ENCODE data around the gene HLA-DQA2. TPM values are rescaled to one million over a fixed set of nuclear protein-coding genes. Genes with fewer than 3 reads are reported as not detected.
"Not testable (repeated sequence)": the region's sequence is repeated elsewhere in the genome, so short reads cannot be mapped to it uniquely, and the experiment has no call there.

HLA-DQA2 gene
- polyA plus RNA-seq, 1 donor from 2014 or later: not detected

DNA sequence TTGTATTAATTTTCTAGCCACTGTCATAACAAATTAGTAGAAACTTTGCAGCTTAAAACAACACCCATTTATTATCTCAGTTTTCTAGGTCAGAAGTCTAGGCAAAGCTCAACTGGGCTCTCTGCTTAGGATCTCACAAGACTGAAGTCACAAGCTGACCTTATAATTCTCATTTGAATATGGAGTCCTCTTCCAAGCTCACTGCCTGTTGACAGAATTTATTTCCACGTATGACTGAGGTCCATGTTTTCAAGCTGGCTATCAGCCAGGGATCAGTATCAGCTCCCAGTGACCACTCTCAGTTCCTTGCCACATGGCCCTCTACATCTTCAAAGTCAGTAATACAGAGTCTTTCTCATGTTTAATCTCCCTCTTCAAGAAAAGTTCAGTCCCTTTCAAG, 33.9 kb downstream of the HLA-DQA2 start:
- H3K9ac ChIP-seq (ENCODE audit: low read length): no peak overlapping the region
- H3K27ac ChIP-seq (ENCODE audit: low read length): no peak overlapping the region
- H2AFZ ChIP-seq (ENCODE audit: low read depth, low read length): no peak overlapping the region
- no peak for TF ChIP-seq SMC3 (conservative IDR thresholded peaks at IDR 0.05; ENCODE audit: poor library complexity)
- TF ChIP-seq POLR2AphosphoS5 (IDR thresholded peaks at IDR 0.05): no peak
- no peak for TF ChIP-seq MXI1 (conservative IDR thresholded peaks at IDR 0.05; ENCODE audit: poor library complexity, severe bottlenecking)
- no peak for TF ChIP-seq EP300 (conservative IDR thresholded peaks at IDR 0.05; ENCODE audit: poor library complexity, severe bottlenecking)
- TF ChIP-seq CTCF (IDR thresholded peaks at IDR 0.05; ENCODE audit: poor library complexity, severe bottlenecking): no peak
- TF ChIP-seq EZH2 (IDR thresholded peaks at IDR 0.05; ENCODE audit: borderline replicate concordance, insufficient read depth, low read length, poor library complexity, severe bottlenecking): no peak
- TF ChIP-seq, protein P1, sequence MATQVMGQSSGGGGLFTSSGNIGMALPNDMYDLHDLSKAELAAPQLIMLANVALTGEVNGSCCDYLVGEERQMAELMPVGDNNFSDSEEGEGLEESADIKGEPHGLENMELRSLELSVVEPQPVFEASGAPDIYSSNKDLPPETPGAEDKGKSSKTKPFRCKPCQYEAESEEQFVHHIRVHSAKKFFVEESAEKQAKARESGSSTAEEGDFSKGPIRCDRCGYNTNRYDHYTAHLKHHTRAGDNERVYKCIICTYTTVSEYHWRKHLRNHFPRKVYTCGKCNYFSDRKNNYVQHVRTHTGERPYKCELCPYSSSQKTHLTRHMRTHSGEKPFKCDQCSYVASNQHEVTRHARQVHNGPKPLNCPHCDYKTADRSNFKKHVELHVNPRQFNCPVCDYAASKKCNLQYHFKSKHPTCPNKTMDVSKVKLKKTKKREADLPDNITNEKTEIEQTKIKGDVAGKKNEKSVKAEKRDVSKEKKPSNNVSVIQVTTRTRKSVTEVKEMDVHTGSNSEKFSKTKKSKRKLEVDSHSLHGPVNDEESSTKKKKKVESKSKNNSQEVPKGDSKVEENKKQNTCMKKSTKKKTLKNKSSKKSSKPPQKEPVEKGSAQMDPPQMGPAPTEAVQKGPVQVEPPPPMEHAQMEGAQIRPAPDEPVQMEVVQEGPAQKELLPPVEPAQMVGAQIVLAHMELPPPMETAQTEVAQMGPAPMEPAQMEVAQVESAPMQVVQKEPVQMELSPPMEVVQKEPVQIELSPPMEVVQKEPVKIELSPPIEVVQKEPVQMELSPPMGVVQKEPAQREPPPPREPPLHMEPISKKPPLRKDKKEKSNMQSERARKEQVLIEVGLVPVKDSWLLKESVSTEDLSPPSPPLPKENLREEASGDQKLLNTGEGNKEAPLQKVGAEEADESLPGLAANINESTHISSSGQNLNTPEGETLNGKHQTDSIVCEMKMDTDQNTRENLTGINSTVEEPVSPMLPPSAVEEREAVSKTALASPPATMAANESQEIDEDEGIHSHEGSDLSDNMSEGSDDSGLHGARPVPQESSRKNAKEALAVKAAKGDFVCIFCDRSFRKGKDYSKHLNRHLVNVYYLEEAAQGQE (IDR thresholded peaks at IDR 0.05; ENCODE audit: borderline replicate concordance): no peak
- TF ChIP-seq TAF1 (IDR thresholded peaks at IDR 0.05; ENCODE audit: low read depth): no peak
- TF ChIP-seq RAD21 (conservative IDR thresholded peaks at IDR 0.05): no peak
- no peaks in the 10 kb centered on the region for H3K9me3 ChIP-seq (ENCODE audit: low read length)
- no peaks in the 10 kb centered on the region for H3K79me2 ChIP-seq (replicated peaks; ENCODE audit: insufficient read depth, low read length)
- no peaks in the 10 kb centered on the region for H3K36me3 ChIP-seq (ENCODE audit: insufficient read depth, low read length)
- H3K27me3 ChIP-seq (ENCODE audit: insufficient read depth, low read depth, low read length): no peaks in the 10 kb centered on the region
- no peaks in the 10 kb centered on the region for H3F3A ChIP-seq (ENCODE audit: insufficient read depth, low read length, poor library complexity, severe bottlenecking)
- no peak overlapping the region for H3K4me3 ChIP-seq (ENCODE audit: low read length)
- H3K9me2 ChIP-seq (ENCODE audit: insufficient read depth, low read length): no peaks in the 10 kb centered on the region
- H3K4me2 ChIP-seq (ENCODE audit: low read length): no peak overlapping the region
- H4K20me1 ChIP-seq (ENCODE audit: insufficient read depth): no peaks in the 10 kb centered on the region

DNA sequence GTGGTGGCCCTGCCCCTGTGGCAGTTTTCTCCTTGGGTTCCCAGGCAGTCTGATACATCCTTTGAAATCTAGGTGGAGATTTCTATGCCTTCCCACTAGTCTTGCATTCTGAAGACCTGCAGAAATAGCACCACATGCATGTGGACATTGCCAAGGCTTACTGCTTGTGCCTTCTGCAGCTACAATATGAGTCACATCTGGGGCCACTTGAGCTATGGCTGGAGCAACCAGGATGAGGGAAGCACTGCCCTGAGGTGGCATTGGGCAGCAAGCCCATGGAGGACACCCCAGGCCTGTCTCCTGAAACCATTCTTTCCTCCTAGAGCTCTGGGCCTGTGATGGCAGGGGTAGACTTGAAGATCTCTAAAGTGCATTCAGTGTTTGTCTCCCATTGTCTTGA, 37.8 kb downstream of the HLA-DQA2 start:
- Histone ChIP-seq H3K9me2 (ENCODE audit: insufficient read depth, low read length) (no peaks in the 10 kb centered on the region), H3K27me3 (ENCODE audit: insufficient read depth, low read depth, low read length) (no peaks in the 10 kb centered on the region), H3K9me3 (ENCODE audit: low read length) (no peaks in the 10 kb centered on the region), H3K27ac (ENCODE audit: low read length) (no peak overlapping the region), H3K4me3 (ENCODE audit: low read length) (no peak overlapping the region), H2AFZ (ENCODE audit: low read depth, low read length) (no peak overlapping the region), H3F3A (ENCODE audit: insufficient read depth, low read length, poor library complexity, severe bottlenecking) (no peaks in the 10 kb centered on the region), H4K20me1 (ENCODE audit: insufficient read depth) (no peaks in the 10 kb centered on the region), H3K9ac (ENCODE audit: low read length) (no peak overlapping the region), H3K79me2 (replicated peaks; ENCODE audit: insufficient read depth, low read length) (no peaks in the 10 kb centered on the region), H3K36me3 (ENCODE audit: insufficient read depth, low read length) (no peaks in the 10 kb centered on the region), H3K4me2 (ENCODE audit: low read length) (no peak overlapping the region)
- TF ChIP-seq EZH2 (IDR thresholded peaks at IDR 0.05; ENCODE audit: borderline replicate concordance, insufficient read depth, low read length, poor library complexity, severe bottlenecking): no peak

DNA sequence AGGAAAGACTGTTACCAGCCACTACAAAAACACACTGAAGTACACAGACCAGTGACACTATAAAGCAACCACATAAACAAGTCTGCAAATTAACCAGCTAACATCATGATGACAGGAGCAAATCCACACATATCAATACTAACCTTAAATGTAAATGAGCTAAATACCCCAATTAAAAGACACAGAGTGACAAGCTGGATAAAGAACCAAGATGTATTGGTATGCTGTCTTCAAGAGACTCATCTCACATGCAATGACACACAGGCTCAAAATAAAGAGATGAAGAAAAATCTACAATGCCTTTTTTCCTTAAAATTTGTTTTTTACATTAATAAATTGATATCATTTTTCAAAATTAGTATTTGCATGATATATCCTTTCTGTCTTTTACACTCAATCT, 41.7 kb downstream of the HLA-DQA2 start:
- not testable (repeated sequence) for H3K27me3 ChIP-seq (ENCODE audit: insufficient read depth, low read depth, low read length); H3K4me2 ChIP-seq (ENCODE audit: low read length); H3K27ac ChIP-seq (ENCODE audit: low read length); H3F3A ChIP-seq (ENCODE audit: insufficient read depth, low read length, poor library complexity, severe bottlenecking); H3K9me3 ChIP-seq (ENCODE audit: low read length); H3K79me2 ChIP-seq (replicated peaks; ENCODE audit: insufficient read depth, low read length); H3K9ac ChIP-seq (ENCODE audit: low read length); H3K4me3 ChIP-seq (ENCODE audit: low read length); H3K36me3 ChIP-seq (ENCODE audit: insufficient read depth, low read length); H2AFZ ChIP-seq (ENCODE audit: low read depth, low read length); H3K9me2 ChIP-seq (ENCODE audit: insufficient read depth, low read length); H4K20me1 ChIP-seq (ENCODE audit: insufficient read depth)
